HG03097 (cell line): ENCODE results near the gene HECA.
"Not testable (repeated sequence)": the region's sequence is repeated elsewhere in the genome, so short reads cannot be mapped to it uniquely, and the experiment has no call there.

ENCODE experiments used
- ATAC-seq: cut with Tn5 transposase; IDR thresholded peaks from one replicate; pipeline ENCODE4 v1.9.1; 2021; ENCODE audit not compliant: unreplicated experiment, low FRiP score

The HECA gene

DNA sequence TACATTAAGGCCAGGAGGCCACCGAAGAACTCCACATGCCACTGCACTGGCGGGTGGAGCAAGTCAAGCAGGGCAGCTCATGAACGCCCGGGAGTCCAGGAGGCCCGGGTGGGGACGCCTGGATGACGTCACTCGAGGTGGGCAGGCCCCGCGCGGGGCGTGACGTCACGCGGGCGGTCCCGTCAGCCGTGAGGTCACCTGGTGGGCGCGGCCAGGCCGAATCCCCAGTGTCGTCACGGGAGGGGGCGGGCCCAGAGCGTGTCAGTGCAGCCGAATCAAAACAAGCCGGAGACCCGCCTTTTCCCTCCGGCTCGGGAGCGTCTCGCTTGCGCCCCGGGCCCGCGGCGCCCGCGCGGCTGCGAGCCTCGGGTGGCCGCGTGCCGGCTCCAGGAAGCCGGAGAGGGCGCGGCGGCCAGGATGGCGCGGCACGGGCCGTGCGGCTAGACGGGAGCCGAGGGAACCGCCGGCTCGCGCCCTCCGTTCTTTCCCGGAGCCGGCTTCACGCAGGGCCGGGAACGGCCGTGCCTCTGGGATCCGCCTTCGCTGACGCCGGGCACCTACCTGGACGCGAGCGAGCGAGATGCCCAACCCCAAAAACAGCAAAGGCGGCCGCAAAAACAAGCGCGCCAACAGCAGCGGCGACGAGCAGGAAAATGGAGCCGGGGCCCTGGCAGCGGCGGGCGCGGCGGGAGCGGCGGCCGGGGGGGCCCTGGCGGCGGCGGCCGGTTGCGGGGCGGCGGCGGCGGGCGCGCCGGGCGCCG, at the start of gene HECA:
Gene HECA, plus strand, starts transcription at position 264 of the 761 bp plus-strand sequence. Its CDS starts 317 bp downstream, at position 581.
- peak; percentile 81 for ATAC-seq

DNA sequence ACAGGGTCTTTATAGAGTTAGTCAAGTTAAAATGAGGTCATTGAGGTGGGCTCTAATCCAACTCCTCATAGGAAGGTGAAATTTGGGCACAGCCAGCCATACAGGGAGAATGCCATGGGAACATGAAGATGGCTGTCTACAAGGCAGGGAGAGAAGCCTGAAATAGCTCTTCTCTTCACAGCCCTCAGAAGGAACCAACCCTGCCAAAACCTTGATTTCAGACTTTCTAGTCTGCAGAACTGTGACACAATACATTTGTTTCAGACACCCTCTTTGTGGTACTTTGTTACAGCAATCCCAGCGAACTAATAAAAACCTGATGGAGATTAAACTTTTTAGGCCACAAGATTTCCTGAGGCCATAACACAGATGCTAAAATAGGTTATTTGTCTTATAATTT, 43.1 kb upstream of the HECA start:
- ATAC-seq: no peak

DNA sequence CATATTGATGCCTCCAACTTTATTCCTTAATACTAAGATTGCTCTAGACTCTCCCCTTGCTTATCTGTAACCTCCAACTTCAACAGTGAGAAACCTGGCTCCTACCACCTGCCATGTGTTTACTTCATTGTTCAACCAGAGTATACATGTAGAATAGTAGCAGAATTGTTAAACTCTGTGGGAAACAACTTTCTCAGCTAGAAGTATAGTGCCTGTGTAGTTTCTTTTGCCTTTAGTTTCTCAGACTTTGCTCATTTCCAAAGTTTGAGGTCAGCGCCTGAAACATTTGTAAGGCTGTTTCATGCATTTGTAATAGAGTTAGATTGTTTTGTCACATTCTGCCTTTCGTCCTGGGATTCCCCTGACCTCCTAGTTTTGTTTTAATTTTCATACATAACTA, 34.9 kb upstream of the HECA start:
- no peak for ATAC-seq

DNA sequence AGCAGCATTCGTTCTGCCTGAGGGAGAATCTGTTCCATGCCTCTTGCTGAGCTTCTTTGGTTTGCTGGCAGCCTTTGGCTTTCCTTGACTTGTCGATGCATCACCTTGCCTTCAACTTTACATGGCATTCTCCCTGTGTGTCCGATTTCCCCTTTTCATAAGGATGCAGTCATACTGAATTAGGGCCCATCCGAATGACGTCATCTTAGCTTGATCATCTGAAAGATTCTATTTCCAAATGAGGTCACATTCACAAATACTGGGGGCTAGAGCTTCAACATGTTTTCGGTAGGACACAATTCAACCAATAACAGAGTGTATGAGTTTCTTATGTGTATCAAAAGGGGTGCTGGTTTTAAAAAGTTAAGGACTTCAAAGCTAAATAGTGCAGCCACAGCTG, 27.8 kb upstream of the HECA start:
- ATAC-seq: no peak

- ATAC-seq: no peak
These were observed 26.5 kb upstream of the HECA start for GRCh38 chr6:139108378-139108777.

DNA sequence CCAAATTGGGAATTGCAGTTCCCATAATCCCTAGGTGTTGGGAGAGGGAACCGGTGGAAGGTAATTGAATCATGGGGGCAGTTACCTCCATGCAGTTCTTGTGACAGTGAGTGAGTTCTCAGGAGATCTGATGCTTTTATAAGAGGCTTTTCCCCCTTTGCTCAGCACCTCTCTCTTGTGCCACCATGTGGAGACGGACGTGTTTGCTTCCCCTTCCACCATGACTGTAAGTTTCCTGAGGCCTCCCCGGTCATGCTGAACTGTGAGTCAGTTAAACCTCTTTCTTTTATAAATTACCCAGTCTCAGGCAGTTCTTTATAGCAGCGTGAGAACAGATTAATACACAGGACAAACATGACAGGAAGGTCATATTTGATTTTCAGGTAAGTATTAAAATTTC, 25.3 kb upstream of the HECA start:
- no peak for ATAC-seq

DNA sequence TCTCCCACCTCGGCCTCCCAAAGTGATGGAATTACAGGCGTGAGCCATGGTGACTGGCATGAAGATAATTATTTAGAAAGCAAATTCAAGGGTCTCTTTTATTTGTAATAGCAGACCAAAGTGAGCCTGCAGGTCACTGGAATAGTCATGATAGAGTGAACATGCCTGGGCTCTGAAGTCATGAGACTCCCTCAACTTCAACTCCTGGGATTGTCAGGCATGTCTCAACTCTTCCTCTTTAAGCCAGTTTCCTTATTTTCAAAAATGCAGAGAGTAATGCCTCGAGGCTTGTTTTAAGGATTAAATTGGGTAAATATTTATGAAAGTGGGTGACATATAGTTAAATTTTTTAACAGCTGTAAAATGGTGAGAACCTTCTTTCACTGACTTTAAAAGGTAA, 22.7 kb upstream of the HECA start:
- ATAC-seq: no peak

DNA sequence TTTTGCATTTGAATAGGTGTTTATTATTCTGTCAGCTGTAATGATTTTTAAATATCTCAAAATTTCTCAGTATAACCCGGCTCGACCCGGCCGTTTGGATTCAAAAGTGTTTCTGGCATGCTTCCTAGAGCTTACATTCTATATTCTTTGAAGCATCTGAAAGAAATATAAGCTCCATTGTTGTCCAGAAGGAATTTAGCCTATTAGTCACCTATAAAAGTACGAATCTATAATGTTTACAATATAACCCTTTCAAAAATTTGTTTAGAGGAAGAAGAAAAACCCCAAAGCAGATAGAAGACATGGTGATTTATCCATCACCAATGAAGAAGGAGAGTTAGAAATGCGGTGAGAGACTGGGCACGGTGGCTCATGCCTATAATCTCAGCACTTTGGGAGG, 22.3 kb upstream of the HECA start:
- ATAC-seq: no peak

- no peak for ATAC-seq
These were observed 20.1 kb upstream of the HECA start for GRCh38 chr6:139114746-139115145.

DNA sequence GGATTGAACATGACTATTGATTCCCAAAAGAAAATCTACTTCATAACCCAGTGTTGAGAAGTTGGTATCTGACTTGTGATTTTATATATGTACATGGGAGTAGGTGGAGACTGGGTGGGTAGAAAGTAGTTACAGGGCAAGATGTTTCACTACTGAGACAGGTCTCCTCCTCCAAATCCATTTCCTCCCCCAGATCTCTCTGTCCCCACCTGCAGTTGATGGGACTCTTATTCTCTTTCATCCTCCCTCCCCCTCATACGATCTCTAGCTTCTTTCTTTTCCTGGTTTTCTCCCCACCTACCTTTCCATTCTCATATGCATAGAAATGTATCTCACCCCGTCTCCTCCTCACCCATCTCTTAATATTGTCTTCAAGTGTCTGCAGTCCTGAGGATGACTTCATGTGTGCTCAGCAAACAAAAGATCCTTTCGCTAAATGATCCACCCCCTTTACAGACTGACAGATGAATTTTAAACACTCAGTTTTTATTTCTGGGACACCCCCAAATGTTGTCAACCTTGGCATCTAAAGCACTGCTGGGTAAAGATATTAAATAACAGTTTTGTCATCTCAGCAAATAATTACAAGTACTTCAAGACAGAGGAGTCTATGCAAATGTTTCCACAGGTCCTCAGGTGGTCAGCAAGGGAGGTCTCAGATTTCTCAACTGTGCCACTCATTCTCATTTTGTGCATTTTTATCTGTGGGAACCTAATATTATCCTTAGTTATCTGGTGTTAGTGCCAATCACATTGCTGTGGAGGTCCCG, 18.7 kb upstream of the HECA start:
- ATAC-seq: no peak

- no peak for ATAC-seq
These were observed 17.1 kb upstream of the HECA start for GRCh38 chr6:139117734-139118133.

DNA sequence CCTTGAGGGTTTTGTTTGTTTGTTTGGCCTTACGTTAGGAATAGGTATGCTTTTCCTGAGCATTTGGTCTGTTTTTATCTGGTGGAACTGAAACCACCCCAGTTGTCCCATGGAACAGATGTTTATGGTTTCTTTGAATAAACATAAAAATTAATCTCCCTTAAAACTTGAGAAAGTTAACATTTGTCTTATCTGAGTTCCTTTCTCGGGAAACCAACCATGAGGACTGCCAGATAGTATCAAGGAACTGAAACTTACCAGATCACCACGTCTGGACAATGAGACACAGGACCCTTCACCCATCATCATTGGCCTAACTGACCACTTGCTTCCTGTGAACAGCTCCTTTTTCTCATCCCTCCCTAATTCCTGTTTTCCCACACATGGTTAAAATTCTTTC, 15.3 kb upstream of the HECA start:
- ATAC-seq: no peak

- not testable (repeated sequence) for ATAC-seq
These were observed 12.1 kb upstream of the HECA start for GRCh38 chr6:139122823-139123222.

DNA sequence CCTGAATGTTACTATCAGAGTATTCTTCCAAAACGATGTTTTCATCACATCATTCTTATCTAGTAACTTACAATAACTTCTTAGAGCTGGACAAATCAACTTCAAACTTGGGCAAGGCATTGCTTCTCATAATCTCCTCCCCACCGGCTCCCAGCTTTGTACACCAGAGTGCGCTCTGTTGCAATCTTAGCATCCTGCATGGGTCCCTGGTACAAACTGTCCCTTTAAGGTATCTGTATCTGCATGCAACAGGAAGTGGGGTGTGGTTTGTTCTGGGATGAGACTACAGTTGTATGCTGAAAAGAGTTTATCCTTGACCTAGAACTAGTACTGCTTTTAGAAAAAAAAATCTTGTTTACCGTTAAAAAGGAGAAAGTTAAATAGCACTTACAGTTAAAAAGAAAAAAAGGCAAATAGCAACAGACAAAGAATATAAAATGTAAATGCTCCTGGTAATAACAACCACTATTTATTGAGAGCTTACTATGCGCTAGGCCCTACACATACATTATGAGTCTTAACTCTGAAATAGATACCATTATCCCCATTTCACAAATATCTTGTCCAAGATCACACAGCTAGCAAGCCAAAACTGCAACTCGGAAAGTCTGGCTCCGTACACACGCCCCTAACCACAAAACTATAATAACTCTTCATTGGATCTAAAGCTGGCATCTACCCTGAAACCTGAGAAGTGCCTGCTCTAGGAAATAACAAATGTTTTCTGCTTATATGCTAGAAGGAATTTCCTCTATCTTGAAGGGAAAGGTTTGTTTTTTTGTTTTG, 9.8 kb upstream of the HECA start:
- peak; percentile 100 for ATAC-seq

- ATAC-seq: no peak
These were observed 8.6 kb upstream of the HECA start for GRCh38 chr6:139126255-139126654.

DNA sequence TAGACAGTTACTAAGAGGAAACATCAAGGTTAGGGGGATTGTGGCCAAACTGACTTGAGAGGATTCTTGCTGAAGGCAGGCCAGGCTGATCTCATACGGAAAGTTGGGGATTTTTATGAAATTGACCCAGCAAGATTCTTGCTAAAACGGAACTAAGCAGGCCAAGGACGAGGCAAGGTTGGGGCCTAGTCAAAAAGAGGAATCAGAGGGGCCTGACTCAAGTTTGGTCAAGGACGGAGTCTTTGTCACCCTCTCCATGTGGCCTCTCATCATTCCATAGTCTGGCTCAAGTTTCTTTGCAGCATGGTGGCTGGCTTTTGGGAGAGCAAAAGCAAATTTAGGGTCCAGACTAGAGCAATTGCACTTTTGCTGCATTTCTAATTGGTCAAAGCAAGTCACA, 7.9 kb upstream of the HECA start:
- no peak for ATAC-seq

DNA sequence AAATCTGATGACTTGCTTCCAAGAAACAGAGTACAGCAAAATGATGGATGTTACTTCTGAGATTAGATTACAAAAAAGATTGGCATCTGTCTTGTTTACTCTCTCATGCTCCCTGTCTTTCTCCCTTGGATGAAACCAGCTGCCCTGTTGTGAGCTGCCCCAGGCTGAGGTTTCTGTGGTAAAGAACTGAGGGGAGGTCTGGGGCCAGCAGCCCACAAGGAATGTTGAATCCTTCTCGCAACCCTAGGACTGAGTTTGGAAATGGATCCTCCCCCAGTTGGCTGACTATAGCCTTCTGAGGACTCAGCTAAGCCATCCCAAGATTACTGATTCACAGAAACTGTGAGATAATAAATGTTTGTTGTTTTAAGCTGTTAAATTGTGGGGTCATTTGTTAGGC, 5.6 kb upstream of the HECA start:
- no peak for ATAC-seq

- no peak for ATAC-seq
These were observed 3.1 kb upstream of the HECA start for GRCh38 chr6:139131736-139132280.

GRCh38 chr6:139133262-139134063, 1.4 kb upstream of the HECA start:
- ATAC-seq: no peak

- no peak for ATAC-seq
These were observed 850 bp upstream of the HECA start for GRCh38 chr6:139134064-139134395.
